Stomach smooth muscle (tissue), 2 donors: ENCODE data around the gene FAM89B.
A peak's percentile ranks its signal among the peaks of the same experiment; 100 is the strongest.

Experiments
- H3K27ac ChIP-seq: one replicate; pipeline ENCODE4 v1.7.0; 2013; ENCODE audit warnings: mild to moderate bottlenecking, low read length, inconsistent platforms
- H3K27me3 ChIP-seq, 2 donors: one replicate each; pipeline ENCODE4 v1.7.0; 2013; ENCODE audit warnings: low read length in 2 of 2; ENCODE audit not compliant: insufficient read depth in 2 of 2, control insufficient read depth in 1 of 2
- H3K36me3 ChIP-seq, 2 donors: one replicate each; pipeline ENCODE4 v1.7.0; 2013; ENCODE audit warnings: low read length in 2 of 2; ENCODE audit not compliant: control insufficient read depth in 2 of 2, insufficient read depth in 2 of 2
- H3K4me1 ChIP-seq: one replicate; pipeline ENCODE4 v1.7.0; 2013; ENCODE audit warnings: low read length; ENCODE audit not compliant: control insufficient read depth, insufficient read depth
- H3K4me3 ChIP-seq, 2 donors: one replicate each; pipeline ENCODE4 v1.7.0; 2013; ENCODE audit warnings: low read length in 2 of 2
- H3K9ac ChIP-seq, 2 donors: one replicate each; pipeline ENCODE4 v1.7.0; 2013; ENCODE audit warnings: low read length in 2 of 2, mild to moderate bottlenecking in 1 of 2
- H3K9me3 ChIP-seq, 2 donors: one replicate each; pipeline ENCODE4 v1.7.0; 2013; ENCODE audit warnings: low read length in 2 of 2; ENCODE audit not compliant: control insufficient read depth in 2 of 2
- donor health status: healthy.
- donor health status: Pancreatic carcinoma.

Gene FAM89B

DNA sequence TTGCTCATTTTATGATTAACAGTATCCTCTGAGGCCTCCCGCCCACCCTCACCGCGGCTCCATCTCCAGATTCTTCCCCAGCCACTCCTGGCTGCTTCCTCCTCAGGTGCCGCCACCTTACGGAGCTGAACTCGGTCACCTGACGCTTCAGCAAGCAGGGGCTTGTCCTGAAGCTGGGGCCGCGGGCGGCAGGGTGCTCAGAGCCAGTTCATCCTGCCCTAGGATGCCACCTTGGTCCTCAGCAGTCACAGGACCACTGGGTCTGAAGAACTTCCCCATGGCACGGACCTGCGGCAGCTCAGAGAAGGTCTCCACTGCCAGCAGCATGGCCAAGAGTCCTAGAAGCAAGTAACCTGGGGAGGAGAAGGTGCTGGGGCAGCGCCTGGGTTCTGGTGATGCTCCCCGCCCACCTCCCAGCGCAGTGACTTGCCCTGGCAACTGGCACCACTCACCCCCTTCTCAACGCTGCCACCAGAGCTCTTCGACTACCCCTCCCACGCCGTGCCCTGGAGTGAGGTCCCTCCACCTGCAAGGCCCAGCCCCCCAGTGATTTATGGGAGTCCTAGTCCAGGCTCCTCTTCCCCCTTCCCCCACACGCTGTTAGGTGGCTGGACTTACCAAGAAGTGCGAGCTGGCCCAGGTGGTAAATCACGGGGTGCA lies 20.6 kb downstream of the FAM89B start:
- Histone ChIP-seq H3K27me3 (no peaks in the 10 kb centered on the region), H3K36me3 (peaks cover 20 to 25% of the 10 kb centered on the region in 2 donors), H3K4me1 (peaks cover 51% of the 10 kb centered on the region), H3K9me3 (no peaks in the 10 kb centered on the region), H3K27ac (no peak overlapping the region), H3K9ac (no peak overlapping the region), H3K4me3 (no peak overlapping the region)

DNA sequence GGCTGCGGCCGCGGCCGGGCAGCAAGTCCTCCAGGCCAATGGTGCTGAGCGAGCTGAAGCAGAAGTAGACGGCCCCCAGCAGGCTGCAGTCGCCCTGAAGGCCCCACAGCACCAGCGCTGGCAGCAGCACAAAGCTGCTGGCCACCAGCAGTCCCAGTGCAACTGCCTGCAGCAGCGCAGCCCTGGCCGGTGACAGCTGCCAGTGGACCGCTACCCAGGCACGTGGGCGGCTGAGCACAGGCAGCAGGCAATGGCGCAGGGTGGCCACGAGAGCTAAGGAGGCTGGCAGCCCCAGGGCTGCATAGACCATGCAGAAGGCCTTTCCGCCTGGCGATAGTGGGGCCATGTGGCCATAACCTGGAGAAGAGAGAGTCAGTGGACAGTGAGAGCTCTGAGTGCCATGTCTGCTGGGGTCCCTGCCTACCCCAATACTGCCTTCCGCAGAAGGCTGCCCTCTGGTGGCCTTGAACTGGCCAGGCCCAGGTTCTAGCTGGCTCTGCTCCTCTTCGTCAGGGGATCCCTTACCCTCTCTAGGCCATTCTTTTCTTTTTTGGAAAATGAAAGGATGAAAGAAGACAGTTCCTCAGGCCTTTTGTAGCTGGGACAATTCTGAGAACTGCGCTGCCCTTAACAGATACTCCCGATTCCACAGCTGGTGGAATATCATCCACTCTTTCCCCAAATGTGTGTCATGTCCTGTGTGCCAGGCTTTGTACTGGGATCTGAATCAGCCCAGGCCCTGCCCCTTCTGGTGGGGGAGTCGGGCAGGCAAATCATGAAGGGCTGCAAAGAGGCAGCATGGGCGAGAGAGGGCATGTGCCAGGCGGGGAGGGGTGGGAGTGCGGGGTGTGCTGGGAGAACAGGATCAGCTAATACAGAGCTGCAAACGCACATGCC lies 21.4 kb downstream of the FAM89B start:
- Histone ChIP-seq H3K36me3 (peaks cover 28 to 33% of the 10 kb centered on the region in 2 donors), H3K9me3 (no peaks in the 10 kb centered on the region), H3K4me1 (peaks cover 43% of the 10 kb centered on the region), H3K9ac (peak overlapping the region in 1 of 2 donors; percentile 6), H3K27me3 (no peaks in the 10 kb centered on the region), H3K27ac (no peak overlapping the region), H3K4me3 (no peak overlapping the region)

DNA sequence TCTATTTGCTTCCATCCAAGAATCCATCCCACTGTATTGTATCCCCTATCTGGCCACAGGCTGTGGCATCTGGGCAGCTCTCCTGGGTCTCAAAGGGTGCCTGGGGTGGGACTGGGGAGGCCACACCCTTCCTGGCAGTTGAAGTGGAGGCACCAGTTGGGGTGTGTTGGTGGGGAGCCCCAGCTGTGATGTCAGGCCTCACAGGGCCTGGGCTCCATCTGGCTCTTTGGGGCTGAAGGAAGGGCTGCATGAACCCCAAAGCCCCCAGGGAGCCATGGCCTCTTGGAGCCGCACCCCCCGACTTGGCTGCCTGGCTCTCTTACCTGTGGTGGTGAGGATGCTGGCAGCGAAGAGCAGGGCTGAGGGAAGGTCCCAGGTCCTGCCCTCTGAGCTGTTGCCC lies 22.8 kb downstream of the FAM89B start:
- H3K4me3 ChIP-seq: no peak overlapping the region
- H3K9ac ChIP-seq: no peak overlapping the region
- H3K27ac ChIP-seq: peak overlapping the region; percentile 11
- H3K4me1 ChIP-seq: peaks cover 33% of the 10 kb centered on the region
- no peaks in the 10 kb centered on the region for H3K27me3 ChIP-seq
- no peaks in the 10 kb centered on the region for H3K9me3 ChIP-seq
- peaks cover 32 to 34% of the 10 kb centered on the region in 2 donors for H3K36me3 ChIP-seq

DNA sequence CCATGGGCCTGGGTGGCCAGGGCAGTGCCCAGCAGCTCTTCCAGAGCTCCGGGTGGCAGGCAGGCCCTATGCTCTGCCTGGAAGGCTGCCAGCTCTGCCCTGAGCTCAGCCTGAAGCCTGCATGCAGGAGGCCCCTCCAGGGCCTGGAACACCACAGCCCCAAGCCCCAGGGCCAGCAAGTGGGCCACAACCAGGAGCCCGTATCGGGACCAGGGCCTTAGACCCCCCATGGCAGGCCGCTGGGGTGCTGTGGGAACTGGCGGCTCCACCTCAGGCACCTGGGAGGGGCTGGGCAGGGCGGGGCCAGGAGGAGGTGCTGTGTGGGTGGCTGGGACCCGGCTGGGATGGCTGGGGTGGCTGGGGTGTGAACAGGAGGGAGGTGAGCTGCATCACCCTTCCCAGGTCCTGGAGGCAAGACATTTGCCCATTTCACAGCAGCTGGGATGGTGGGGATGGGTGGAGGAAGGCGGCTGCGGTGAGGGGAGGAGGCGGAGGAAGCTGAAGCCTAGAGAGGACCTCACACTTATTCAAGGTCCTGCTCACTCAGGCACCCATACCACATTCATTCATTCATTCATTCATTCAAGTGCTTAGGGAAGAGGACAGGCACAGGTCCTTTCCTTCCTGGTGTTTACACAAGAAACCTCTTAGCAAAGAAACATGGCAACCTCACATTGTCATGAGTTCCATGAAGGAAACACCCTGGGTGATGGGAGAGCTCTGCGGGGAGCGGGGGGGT lies 23.4 kb downstream of the FAM89B start, which contains the start of gene KCNK7:
KCNK7 (minus strand) TSS at position 258 of the 739 bp plus-strand sequence; CDS start at position 230, 28 bp downstream.
- peaks cover 28% of the 10 kb centered on the region for H3K4me1 ChIP-seq
- H3K27me3 ChIP-seq: no peaks in the 10 kb centered on the region
- H3K27ac ChIP-seq: peak within 1 kb of the TSS; percentile 11
- H3K36me3 ChIP-seq: peaks cover 28 to 31% of the 10 kb centered on the region in 2 donors
- no peak within 1 kb of the TSS for H3K4me3 ChIP-seq
- no peaks in the 10 kb centered on the region for H3K9me3 ChIP-seq
- no peak within 1 kb of the TSS for H3K9ac ChIP-seq

DNA sequence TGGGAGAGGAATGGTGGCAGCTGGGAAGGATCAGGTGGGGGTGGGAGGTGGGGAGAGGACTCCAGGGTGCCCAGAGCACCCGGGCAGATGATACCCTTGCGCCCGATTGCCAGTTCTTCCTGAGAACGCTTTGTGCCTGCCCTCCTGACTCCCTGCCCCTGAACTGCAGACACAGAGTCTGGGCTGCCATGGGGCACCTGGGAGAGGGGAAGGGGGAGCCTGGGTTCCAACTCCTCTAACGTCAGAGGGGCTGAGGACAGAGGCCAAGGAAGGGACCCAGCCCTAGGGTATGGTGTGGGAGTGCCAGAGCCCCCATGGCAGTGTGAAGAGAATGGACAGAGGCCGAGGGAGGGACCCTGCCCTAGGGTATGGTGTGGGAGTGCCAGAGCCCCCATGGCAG lies 24.2 kb downstream of the FAM89B start:
- H3K27me3 ChIP-seq: no peaks in the 10 kb centered on the region
- peaks cover 24 to 37% of the 10 kb centered on the region in 2 donors for H3K36me3 ChIP-seq
- H3K9me3 ChIP-seq: no peaks in the 10 kb centered on the region
- no peak overlapping the region for H3K9ac ChIP-seq
- H3K4me1 ChIP-seq: peaks cover 28% of the 10 kb centered on the region
- no peak overlapping the region for H3K27ac ChIP-seq
- no peak overlapping the region for H3K4me3 ChIP-seq

DNA sequence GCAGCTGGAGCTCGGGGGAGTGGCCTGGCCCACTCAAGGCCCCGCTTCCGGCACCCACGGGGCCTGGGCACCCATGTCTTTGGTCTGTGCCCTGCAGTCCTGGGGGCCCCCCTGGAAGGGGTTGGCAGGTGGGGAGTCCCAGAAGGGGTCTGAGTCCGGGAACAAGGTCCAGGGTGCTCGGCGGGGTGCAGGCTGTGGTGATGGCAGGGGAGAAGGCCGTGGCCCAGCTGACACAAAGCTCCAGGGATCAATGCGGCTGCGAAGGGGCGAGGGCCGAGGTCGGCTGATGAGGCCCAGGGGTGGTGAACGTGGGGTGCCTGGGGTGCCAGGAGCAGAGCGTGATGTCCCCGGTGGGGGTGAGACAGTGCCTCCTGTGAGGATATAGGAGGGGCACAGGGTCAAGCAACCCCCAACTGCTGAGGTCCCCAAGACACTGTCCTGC lies 25.9 kb downstream of the FAM89B start:
- no peaks in the 10 kb centered on the region for H3K9me3 ChIP-seq
- no peak overlapping the region for H3K9ac ChIP-seq

DNA sequence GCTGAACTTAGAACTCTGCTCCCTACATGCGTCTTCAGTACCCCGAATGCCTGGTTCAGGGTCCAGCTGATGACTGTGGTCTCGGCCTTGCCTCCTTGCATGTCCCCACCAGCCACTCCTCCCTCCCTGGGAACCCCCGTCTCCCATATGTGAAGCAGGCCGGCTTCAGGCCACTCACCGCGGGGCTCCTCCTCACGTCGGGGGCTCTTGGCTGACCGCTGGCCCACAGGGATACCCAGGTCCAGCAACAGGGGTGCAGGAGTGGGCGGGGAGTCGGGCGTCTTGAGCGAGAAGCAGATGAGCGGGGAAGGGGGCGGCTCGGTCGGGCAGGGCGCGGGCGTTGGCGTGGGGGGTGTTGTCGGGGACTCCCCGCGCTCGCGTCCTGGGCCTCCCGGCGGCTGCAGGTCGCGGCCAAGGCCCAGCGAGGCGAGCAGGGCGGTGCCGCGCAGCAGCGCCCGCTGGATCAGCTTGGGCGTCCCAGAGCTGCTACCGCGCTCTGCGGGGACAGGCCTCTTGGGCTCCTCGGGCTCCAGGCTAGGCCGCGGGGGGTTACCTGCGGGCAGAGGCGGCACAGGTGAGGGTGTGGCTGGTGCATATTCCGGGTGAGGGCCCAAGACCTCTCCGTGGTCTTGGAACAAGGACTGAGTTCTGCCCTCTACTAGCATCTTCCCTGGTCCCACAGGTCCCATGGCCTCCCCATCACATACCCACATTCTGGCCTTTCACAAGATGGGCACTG lies 27.0 kb downstream of the FAM89B start:
- H3K9me3 ChIP-seq: no peaks in the 10 kb centered on the region
- peaks cover 11% of the 10 kb centered on the region for H3K4me1 ChIP-seq
- H3K4me3 ChIP-seq: no peak overlapping the region
- H3K27me3 ChIP-seq: no peaks in the 10 kb centered on the region
- H3K36me3 ChIP-seq: peaks cover 27 to 39% of the 10 kb centered on the region in 2 donors
- H3K9ac ChIP-seq: no peak overlapping the region
- no peak overlapping the region for H3K27ac ChIP-seq

More for the DNA sequence above, 25.9 kb downstream of the FAM89B start:
- no peak overlapping the region for H3K4me3 ChIP-seq
- H3K27me3 ChIP-seq: no peaks in the 10 kb centered on the region
- peaks cover 21% of the 10 kb centered on the region for H3K4me1 ChIP-seq
- H3K36me3 ChIP-seq: peaks cover 19 to 35% of the 10 kb centered on the region in 2 donors
- no peak overlapping the region for H3K27ac ChIP-seq

DNA sequence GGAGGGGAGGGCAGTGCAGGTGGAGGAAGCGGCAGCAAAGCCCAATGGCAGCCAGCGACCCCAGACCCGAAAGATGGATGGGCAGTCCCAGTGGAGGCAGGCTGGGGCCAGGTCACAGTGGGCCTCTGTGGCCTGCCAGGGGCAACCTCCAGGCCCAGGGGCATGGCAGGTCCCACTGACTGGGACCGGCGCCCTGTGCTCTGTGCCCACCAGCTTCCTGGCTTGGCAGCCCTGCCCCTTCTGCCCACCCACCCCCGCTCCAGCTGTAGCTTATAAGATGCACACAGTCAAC lies 27.6 kb downstream of the FAM89B start:
- Histone ChIP-seq H3K27me3 (no peaks in the 10 kb centered on the region), H3K9ac (no peak overlapping the region), H3K9me3 (no peaks in the 10 kb centered on the region), H3K27ac (no peak overlapping the region), H3K36me3 (peaks cover 32 to 44% of the 10 kb centered on the region in 2 donors), H3K4me3 (no peak overlapping the region), H3K4me1 (peaks cover 10% of the 10 kb centered on the region)

DNA sequence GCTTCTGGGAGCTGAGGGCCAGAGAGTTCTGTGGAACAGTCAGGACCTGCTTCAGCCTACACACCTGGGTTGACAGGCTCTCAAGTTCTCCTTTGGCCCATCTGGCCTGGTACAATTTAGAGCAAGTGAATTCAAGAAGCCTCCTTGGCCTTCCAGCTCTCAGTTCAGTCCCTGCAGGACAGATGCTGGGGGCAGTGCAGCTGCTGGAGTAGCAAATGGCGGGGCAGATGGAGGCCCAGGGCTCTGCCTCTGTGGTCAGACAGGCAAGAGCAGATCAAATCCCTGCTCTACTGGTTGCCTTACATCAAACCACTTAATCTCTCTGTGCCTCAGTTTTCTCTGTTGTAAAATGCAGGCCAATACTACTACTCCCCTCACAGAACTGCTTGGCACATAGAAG lies 31.9 kb downstream of the FAM89B start:
- Histone ChIP-seq H3K27me3 (no peaks in the 10 kb centered on the region), H3K4me1 (peaks cover 21% of the 10 kb centered on the region), H3K9me3 (no peaks in the 10 kb centered on the region), H3K4me3 (no peak overlapping the region), H3K36me3 (peaks cover 22 to 42% of the 10 kb centered on the region in 2 donors), H3K27ac (no peak overlapping the region), H3K9ac (no peak overlapping the region)
